Memory B cell (primary cell): ENCODE results near the gene OTUD5.

Experiments used
- ATAC-seq: fragments of 150-1000 bp; cut with Tn5 transposase; 2 replicates; pipeline ENCODE4 v1.10.0; 2021; ENCODE audit warnings: low read depth, mild to moderate bottlenecking, moderate library complexity
- DNase-seq, 2 donors: peaks; one replicate each; pipeline ENCODE4 v3.0.0; 2022; ENCODE audit warnings: low spot score in 2 of 2
- H3K27ac Mint-ChIP-seq: one replicate; pipeline ENCODE4 v1.8.0; 2022; ENCODE audit warnings: mild to moderate bottlenecking, moderate library complexity, mixed read lengths
- H3K27me3 Mint-ChIP-seq: one replicate; pipeline ENCODE4 v1.8.0; 2022; ENCODE audit warnings: mixed read lengths
- H3K36me3 Mint-ChIP-seq: one replicate; pipeline ENCODE4 v1.8.0; 2022; ENCODE audit warnings: mild to moderate bottlenecking, mixed read lengths
- H3K4me1 Mint-ChIP-seq: one replicate; pipeline ENCODE4 v1.8.0; 2022; ENCODE audit warnings: mixed read lengths
- H3K4me3 Mint-ChIP-seq: one replicate; pipeline ENCODE4 v1.8.0; 2022; ENCODE audit warnings: mild to moderate bottlenecking, moderate library complexity, mixed read lengths
- H3K9me3 Mint-ChIP-seq: one replicate; pipeline ENCODE4 v1.8.0; 2022; ENCODE audit warnings: mixed read lengths

Gene OTUD5

DNA sequence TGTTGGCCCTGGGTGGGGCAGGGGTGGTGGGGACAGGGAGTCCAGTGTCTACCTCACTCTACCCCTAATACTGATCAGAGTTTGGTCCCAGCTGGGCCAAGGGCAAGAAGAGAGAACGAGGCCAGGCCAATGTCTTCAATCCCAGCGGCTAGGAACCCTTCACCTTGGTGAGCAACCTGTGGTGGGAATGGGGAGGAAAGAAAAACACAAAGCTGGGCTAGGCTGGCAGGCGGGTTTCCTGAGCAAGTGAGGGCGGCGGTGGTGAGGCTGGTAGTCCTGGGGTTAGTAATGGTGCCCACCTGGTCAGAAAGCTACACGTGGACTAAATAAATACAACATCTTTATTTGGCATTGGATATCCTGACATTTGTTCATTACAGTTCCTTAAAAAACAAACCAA lies 54.1 kb downstream of the OTUD5 start:
- peaks cover 5% of the 10 kb centered on the region for H3K36me3 Mint-ChIP-seq
- H3K27me3 Mint-ChIP-seq, result no peaks in the 10 kb centered on the region
- no peak overlapping the region for H3K27ac Mint-ChIP-seq
- peaks cover 5% of the 10 kb centered on the region for H3K4me1 Mint-ChIP-seq
- no peaks in the 10 kb centered on the region for H3K9me3 Mint-ChIP-seq
- H3K4me3 Mint-ChIP-seq, result no peak overlapping the region
- DNase-seq (no peak), ATAC-seq (no peak)

DNA sequence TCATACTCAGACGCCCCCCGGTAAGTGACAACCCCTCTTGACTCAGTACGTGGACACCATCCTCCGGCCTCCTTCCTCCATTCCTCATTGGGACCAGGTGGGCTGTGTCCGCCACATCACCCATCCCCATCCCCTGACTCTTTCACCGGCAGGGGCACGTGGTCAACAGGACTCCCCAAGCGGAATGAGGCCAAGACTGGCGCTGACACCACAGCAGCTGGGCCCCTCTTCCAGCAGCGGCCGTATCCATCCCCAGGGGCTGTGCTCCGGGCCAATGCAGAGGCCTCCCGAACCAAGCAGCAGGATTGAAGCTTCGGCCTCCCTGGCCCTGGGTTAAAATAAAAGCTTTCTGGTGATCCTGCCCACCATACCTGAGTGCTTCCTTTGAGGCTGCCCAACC lies 54.6 kb downstream of the OTUD5 start:
- no peak overlapping the region for H3K4me3 Mint-ChIP-seq
- H3K9me3 Mint-ChIP-seq, result no peaks in the 10 kb centered on the region
- peaks cover 5% of the 10 kb centered on the region for H3K4me1 Mint-ChIP-seq
- DNase-seq (no peak), ATAC-seq (no peak)
- no peaks in the 10 kb centered on the region for H3K27me3 Mint-ChIP-seq
- H3K36me3 Mint-ChIP-seq, result peaks cover 5% of the 10 kb centered on the region
- peak overlapping the region; percentile 55 for H3K27ac Mint-ChIP-seq

DNA sequence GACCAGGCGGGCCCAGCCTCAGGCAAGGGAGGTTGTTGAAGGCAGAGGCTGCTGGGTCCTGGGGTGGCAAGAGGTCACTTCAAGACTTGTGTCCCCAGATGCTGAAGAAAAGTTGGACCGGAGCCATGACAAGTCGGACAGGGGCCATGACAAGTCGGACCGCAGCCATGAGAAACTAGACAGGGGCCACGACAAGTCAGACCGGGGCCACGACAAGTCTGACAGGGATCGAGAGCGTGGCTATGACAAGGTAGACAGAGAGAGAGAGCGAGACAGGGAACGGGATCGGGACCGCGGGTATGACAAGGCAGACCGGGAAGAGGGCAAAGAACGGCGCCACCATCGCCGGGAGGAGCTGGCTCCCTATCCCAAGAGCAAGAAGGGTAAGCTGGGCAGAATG lies 55.3 kb downstream of the OTUD5 start:
- DNase-seq (no peak), ATAC-seq (no peak)
- no peak overlapping the region for H3K27ac Mint-ChIP-seq
- no peaks in the 10 kb centered on the region for H3K27me3 Mint-ChIP-seq
- no peak overlapping the region for H3K4me3 Mint-ChIP-seq
- no peaks in the 10 kb centered on the region for H3K9me3 Mint-ChIP-seq
- peaks cover 5% of the 10 kb centered on the region for H3K36me3 Mint-ChIP-seq
- H3K4me1 Mint-ChIP-seq, result peaks cover 5% of the 10 kb centered on the region

DNA sequence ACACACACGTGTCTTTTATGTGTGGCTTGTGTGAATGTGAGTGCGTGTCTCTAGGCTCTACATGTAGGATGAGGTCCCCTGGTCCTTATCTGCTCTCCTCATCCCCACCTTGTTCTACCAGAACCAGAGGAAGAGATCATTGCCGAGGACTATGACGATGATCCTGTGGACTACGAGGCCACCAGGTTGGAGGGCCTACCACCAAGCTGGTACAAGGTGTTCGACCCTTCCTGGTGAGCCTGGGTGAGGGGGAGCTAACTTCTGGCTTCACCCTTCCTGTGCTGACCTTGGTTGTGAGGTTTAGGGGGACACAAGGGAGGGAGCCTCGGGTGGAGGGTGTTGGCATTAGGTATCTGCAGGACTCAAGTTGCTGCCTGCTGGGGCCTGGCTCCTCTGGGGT lies 56.3 kb downstream of the OTUD5 start:
- no peak overlapping the region for H3K27ac Mint-ChIP-seq
- no peaks in the 10 kb centered on the region for H3K27me3 Mint-ChIP-seq
- ATAC-seq, result no peak
- peaks cover 5% of the 10 kb centered on the region for H3K36me3 Mint-ChIP-seq
- no peak for DNase-seq
- no peaks in the 10 kb centered on the region for H3K9me3 Mint-ChIP-seq
- no peak overlapping the region for H3K4me3 Mint-ChIP-seq
- H3K4me1 Mint-ChIP-seq, result peaks cover 9% of the 10 kb centered on the region

DNA sequence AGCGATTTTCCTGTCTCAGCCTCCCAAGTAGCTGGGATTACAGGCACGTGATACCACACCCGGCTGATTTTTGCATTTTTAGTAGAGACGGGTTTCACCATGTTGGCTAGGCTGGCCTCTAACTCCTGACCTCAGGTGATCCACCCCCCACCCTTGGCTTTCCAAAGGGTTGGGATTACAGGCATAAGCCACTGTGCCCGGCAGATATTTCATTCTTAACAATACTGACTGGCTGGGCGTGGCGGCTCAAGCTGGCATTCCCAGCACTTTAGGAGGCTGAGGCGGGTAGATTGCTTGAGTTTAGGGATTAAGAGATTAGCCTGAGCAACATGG lies 58.4 kb downstream of the OTUD5 start:
- no peaks in the 10 kb centered on the region for H3K27me3 Mint-ChIP-seq
- ATAC-seq (no peak), DNase-seq (no peak)
- H3K27ac Mint-ChIP-seq, result no peak overlapping the region
- peaks cover 6% of the 10 kb centered on the region for H3K36me3 Mint-ChIP-seq
- peaks cover 12% of the 10 kb centered on the region for H3K4me1 Mint-ChIP-seq
- peak overlapping the region; percentile 51 for H3K4me3 Mint-ChIP-seq
- no peaks in the 10 kb centered on the region for H3K9me3 Mint-ChIP-seq

DNA sequence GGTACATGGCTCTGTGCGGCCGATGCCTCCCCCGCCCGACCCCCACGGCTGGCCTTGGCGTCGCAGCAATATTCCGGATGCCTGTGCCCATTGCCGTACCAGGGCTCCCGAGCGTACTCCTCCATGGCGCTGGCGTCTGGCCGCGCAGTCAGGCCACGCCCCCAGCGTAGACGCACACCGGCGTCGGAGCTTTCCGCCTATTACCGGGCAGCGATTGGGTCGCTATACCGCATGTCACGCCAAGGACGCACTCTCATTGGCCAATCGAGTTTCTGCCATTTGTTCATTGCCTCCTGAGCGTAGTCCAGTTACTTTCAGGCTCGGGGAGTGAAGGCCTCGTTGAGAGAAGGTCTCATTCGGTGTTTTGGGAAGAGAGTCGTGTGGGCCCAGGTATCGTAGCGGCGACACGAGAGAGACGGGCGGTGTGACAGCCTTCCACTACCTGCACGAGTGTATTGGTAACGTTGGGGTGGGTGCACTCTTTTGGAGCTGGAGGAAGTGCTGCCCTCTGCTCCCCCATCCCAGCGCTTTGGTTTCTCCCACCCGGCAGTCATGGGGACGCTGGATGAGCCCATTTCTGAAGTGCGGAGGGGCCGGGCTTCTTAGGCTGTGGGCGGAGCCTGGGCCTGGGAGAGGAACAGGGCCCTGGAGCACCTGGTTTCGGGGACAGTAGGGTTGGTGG lies 59.6 kb downstream of the OTUD5 start, which contains the start of the genes PQBP1 and TIMM17B:
TSS of gene PQBP1 (plus strand) at position 306 of the 682 bp plus-strand sequence. CDS start 580 bp downstream, outside the sequence.
TSS of gene TIMM17B (minus strand) at position 144 of the 682 bp plus-strand sequence. CDS start at position 125, 19 bp downstream.
- Mint-ChIP-seq H3K4me3 (peak within 1 kb of the TSS; percentile 94), H3K27me3 (no peaks in the 10 kb centered on the region), H3K36me3 (peaks cover 10% of the 10 kb centered on the region), H3K9me3 (no peaks in the 10 kb centered on the region), H3K27ac (peak within 1 kb of the TSS; percentile 93), H3K4me1 (peaks cover 12% of the 10 kb centered on the region)
- ATAC-seq (peak; percentile 83), DNase-seq (peak; percentile 75 to 84)

DNA sequence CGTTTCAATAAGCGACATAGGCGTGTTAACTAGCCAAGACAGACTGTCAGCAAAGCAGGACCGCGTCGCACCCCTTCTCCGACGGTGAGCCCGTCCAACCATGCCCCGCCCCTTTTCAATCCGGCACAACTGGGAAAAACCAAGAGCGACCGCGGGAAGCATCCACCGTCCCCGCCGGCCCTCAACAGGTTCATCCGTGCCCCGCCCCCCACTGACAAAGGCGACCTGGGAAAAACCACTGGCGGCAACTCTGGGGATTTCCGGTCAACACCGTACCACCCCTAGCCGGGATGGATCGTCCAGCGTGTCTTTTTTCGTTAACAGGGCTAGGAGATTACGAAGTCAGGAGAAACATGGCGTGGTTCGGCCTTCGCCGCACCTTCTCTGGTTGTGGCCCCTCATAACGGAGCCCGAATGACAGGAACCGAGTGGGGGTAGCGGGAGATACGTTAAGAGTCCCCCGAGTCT lies 60.2 kb downstream of the OTUD5 start:
- H3K9me3 Mint-ChIP-seq, result no peaks in the 10 kb centered on the region
- H3K27me3 Mint-ChIP-seq, result no peaks in the 10 kb centered on the region
- H3K4me1 Mint-ChIP-seq, result peaks cover 12% of the 10 kb centered on the region
- DNase-seq (no peak), ATAC-seq (peak; percentile 12)
- peaks cover 9% of the 10 kb centered on the region for H3K36me3 Mint-ChIP-seq
- peak overlapping the region; percentile 94 for H3K4me3 Mint-ChIP-seq
- peak overlapping the region; percentile 93 for H3K27ac Mint-ChIP-seq

DNA sequence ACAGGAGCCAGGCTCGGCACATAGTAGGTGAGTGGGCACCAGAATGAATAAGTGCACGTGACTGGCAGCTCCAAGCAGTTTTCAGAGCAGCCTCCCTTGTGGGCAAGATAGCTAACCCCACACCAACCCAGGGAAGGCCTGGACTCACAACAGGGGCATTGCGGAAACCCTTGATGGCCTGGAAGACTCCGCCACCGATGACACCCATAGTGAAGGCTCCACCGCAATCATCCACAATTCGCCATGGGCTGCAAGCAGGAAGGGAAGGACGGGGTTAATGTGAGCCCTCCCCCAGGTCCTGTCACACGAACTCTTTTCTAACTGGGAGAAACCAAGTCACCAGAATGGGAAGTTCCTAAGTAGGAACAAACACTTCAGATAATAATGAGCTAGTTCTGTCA lies 60.8 kb downstream of the OTUD5 start:
- H3K27me3 Mint-ChIP-seq, result no peaks in the 10 kb centered on the region
- H3K27ac Mint-ChIP-seq, result peak overlapping the region; percentile 93
- H3K4me3 Mint-ChIP-seq, result peak overlapping the region; percentile 94
- no peak for DNase-seq
- ATAC-seq, result no peak
- no peaks in the 10 kb centered on the region for H3K9me3 Mint-ChIP-seq
- peaks cover 5% of the 10 kb centered on the region for H3K36me3 Mint-ChIP-seq
- H3K4me1 Mint-ChIP-seq, result peaks cover 13% of the 10 kb centered on the region

DNA sequence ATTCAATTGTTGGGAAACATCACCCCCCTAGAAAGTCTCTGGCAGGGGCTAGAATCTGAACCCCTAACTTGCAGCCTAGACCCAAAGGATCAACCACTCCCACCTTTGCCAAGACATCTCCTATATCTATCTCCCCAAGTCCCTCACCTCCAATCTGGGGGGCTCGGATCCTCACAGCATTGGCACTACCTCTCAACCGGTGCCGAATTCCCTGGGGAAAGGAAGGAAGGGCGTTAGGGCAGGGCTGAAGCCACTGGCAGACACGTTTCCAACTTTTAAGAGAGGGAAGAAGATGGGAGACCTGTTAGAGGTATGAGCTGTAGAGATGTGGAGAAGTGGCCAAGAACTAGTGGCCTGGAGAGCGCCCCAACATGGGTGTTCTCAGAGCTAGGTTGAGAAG lies 62.5 kb downstream of the OTUD5 start:
- Mint-ChIP-seq H3K36me3 (peaks cover 5% of the 10 kb centered on the region), H3K4me1 (peaks cover 22% of the 10 kb centered on the region), H3K4me3 (no peak overlapping the region), H3K27ac (peak overlapping the region; percentile 84), H3K27me3 (peaks cover 1% of the 10 kb centered on the region), H3K9me3 (no peaks in the 10 kb centered on the region)
- no peak for ATAC-seq
- no peak for DNase-seq

DNA sequence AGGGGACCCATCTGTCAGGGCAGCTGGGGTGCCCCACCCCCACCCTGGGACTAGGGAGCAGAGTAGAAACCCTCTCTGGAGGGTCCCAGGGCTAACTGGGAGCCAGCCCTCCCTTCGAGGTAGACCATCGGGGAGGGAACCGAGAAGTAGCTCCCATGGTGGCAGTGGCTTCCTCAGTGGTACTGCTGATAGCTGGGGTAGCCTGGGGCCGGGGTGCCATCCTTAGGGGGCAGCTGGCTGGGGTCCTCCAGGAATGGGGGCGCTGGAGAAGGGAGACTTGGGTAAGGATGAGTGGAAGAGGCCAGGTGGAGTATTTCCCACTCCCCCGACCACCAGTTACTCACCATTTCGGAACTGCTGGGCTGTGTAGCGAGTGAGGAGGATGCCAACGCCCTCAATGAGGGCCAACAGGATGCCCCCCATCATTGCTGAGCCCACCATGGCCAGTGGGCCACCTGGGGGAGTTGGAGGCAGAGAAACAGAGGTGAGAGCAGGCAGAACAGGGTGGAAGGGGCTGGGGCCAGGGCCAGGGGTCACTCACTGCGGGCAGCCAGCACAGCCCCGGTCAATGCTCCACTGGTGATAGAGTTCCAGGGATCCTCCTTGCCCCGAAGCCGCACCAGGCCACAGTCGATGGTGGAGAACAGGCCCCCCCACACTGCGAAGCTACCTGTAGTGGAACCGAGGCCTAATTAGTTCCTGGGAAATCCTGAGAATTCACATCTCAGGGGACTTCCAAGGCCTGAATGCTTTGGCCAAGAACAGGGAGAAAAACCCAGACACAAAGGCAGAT lies 63.7 kb downstream of the OTUD5 start:
- no peaks in the 10 kb centered on the region for H3K9me3 Mint-ChIP-seq
- DNase-seq (no peak), ATAC-seq (no peak)
- H3K36me3 Mint-ChIP-seq, result peaks cover 5% of the 10 kb centered on the region
- H3K27me3 Mint-ChIP-seq, result peaks cover 1% of the 10 kb centered on the region
- peaks cover 22% of the 10 kb centered on the region for H3K4me1 Mint-ChIP-seq
- no peak overlapping the region for H3K4me3 Mint-ChIP-seq
- peak overlapping the region; percentile 47 for H3K27ac Mint-ChIP-seq

DNA sequence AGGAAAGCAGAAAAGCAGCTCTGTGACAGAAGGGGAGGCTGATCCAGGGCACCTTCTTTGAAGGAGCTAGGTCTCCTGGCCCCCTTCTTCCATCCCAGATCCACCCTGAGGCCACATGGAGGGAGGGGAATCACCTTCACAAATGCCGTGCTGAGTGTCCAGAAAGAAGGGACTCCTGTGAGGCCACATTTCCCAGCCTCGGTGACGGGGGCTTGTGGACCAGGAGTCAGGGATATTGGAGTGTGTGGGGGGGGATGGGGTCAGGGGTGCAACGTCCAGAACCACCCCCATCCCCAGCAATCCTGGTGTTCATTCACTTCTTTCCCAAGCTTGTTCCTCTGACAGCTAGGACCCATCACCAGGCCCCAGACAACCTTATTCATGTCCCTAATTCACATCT lies 64.5 kb downstream of the OTUD5 start:
- Mint-ChIP-seq H3K27me3 (peaks cover 1% of the 10 kb centered on the region), H3K4me1 (peaks cover 19% of the 10 kb centered on the region)
- ATAC-seq, result no peak

DNA sequence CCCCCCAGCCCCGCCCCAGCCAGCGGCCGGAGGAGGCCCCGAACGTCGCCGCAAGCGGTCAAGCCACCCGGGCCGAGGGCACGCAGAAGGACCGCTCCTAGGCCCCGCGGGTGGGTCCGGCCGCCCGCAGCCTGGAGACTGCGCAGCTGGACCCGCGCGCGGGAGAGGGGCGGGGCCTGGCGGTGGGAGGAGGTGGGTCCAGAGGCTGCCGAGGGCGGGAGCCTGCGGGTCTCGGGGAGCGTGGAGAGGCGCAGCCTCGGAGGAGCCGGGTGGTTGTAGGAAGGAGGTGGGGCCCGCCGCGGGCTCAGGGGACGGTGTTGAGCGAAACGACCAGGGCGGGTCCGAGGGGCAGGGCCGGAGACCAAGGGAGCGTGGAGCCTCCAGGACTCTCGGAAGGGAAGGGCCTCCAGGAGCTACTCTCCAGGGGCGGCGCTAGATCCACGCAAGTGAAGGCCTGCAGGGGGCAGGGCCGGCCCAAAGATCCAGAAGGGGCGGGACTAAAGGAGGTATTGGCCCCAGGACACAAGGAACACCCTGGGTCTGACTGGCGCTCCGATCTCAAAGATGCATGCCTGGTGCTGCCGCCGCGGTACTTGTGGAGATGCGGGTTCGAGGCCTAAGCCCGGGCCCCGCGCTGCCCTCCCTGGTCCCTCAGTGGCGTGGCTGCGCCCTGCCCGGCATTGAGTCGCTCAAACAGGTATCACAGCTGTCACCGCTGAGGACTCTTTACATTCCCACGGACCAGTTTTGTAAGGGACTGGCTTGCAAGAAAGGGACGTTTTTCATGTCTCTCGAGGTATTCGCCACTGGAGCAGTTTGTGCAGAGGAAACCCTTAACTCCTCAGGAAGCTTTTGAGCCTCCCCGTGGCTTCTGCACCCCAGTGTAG lies 65.8 kb downstream of the OTUD5 start:
- peaks cover 16% of the 10 kb centered on the region for H3K4me1 Mint-ChIP-seq
- H3K36me3 Mint-ChIP-seq, result peaks cover 5% of the 10 kb centered on the region
- peak overlapping the region; percentile 82 for H3K4me3 Mint-ChIP-seq
- no peak overlapping the region for H3K27ac Mint-ChIP-seq
- no peaks in the 10 kb centered on the region for H3K9me3 Mint-ChIP-seq
- ATAC-seq (peak; percentile 85), DNase-seq (peak; percentile 64 to 66)
- peaks cover 1% of the 10 kb centered on the region for H3K27me3 Mint-ChIP-seq

More for the DNA sequence above, 64.5 kb downstream of the OTUD5 start:
- Mint-ChIP-seq H3K27ac (peak overlapping the region; percentile 47), H3K36me3 (peaks cover 5% of the 10 kb centered on the region), H3K9me3 (no peaks in the 10 kb centered on the region), H3K4me3 (no peak overlapping the region)
- no peak for DNase-seq

DNA sequence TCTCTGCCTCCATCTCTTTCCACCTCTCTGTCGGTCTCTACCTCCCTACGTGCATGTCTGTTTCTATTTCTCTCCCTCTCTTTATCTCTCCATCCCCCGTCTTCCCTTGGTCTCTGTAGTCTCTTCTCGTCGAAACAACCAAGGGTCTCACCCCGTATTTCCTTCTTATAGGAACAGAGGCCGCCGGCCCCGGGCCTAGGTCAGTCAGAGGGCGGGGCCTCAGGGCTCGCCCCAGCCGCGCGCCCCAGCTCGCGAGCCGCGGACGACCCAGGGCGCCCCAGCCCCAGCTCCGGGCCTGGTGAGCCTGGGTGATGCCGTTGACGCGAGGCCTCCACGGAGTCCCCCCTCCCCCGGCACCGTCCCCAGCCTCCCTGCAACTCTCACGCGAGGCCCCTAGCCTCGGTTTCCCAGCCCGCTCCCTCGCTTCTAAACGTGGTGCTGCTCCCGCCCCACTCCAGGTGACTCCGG lies 66.4 kb downstream of the OTUD5 start:
- Mint-ChIP-seq H3K4me1 (peaks cover 16% of the 10 kb centered on the region), H3K36me3 (peaks cover 5% of the 10 kb centered on the region), H3K27me3 (peaks cover 1% of the 10 kb centered on the region), H3K27ac (peak overlapping the region; percentile 37), H3K9me3 (no peaks in the 10 kb centered on the region), H3K4me3 (peak overlapping the region; percentile 90)
- DNase-seq (no peak), ATAC-seq (peak; percentile 26)
